ENCODE data around the gene PRDM16.

PRDM16 gene

DNA sequence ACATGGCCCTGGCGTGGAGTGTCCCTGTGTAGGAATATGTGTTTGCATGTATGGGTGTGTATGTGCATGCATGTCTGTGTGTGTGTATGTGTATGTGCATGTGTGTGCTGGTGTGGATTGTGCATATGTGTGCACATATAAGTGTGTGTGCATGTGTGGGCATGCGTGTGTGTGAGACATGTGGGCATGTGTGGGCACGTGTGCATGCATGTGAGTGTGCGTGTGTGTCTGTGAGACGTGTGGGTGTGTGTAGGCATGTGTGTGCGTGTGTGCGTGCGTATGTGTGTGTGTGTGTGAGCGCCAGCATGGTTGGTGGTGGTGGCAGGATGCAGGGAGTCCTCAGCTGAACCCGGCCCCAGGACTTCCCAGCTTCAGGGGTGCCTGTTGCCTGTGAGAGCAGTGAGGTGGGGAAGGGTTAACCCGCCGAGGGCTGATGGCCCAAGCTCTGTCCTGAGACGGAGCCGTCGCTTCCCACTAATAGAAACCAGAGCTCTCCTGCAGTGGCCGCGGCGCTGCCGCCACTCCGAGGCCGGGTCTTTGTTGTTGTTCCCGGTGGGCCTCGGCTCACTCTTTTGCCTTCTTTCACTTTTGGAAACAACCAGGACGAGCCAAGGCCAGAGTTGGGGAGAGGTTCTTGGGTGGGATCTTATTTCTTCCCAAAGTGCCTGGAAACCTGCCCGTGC lies 241.9 kb downstream of the PRDM16 start:
- no peak for DNase-seq

DNA sequence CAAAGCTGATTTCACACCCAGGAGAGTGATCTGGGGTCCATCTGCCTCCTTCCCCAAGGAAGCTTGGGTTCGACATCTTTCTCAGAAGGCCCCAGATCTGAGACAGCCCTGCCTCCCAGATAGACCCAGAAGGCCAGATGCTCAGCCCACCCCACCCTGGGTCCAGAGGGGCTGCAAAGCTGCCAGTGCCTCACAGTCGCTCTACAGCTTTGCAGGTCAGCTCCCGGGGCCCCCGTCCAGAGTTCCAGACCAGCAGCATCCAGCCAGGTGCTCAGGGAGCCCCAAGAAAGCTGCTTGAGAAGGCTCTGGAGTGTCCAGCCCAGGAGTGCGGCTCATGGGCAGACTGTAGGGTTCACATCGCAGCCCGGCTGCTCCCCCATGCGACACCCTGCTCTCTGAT lies 242.7 kb downstream of the PRDM16 start:
- DNase-seq, result no peak

DNA sequence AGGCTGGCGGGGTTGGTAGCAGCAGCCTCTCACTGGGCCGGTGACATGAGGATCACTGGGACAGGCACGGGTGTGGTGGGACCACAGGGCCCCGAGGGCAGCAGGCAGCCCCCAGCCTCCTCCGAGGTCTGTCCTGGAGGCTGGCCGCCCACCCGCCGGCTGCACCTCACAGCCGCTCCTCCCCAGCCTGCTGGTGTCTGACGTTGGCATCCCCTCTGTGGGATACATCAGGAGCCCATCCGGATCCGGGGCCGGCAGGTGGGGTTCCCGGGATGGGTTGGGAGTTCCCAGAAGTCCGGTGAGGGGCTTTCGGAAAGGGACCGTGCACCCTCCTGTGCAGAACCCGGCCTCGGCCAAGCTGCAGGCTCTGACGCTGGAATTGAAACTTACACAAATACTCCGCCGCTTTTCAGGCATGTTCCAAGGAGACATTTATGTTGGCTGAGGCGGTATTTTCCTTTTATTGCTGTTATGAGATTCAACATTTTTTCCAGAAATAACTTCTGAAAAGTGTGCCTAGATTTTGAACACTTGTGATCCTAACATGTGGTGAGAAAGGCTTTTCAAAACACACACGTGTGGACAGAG lies 243.4 kb downstream of the PRDM16 start:
- no peak for DNase-seq

DNA sequence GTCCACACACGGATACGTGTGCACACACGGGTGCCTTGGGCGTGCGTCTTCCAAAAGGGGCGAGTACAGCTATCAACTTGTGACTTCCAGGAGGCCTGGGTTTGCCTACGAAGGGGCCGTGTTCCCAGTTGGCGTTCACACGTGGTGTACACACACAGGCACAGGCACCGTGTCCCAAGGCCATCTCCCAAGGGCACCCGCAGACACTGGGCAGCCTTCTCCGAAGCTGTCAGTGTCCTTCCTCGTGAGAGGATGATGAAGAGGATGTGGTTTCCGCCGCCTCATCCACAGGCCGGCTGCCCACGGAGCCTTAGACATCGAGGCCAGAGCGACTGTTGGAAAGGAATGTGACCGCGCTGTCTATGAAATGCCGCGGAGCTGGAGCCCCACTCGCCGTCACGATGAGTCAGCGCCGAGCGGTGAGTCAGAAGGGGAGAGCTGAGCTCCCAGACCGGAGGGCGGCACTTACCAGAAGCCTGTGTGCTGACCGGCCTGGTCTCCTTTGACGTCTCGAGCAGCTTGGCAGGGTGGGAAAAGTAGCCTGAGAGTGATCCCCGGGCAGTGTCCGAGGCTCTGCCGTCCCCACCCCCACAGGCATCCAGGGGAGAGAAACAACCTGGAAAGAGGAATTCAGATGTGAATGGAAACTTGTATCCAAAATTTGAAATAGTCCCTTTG lies 244.0 kb downstream of the PRDM16 start:
- peak in 10 of 14 donors; percentile 29 to 92 (median 46) for DNase-seq

DNA sequence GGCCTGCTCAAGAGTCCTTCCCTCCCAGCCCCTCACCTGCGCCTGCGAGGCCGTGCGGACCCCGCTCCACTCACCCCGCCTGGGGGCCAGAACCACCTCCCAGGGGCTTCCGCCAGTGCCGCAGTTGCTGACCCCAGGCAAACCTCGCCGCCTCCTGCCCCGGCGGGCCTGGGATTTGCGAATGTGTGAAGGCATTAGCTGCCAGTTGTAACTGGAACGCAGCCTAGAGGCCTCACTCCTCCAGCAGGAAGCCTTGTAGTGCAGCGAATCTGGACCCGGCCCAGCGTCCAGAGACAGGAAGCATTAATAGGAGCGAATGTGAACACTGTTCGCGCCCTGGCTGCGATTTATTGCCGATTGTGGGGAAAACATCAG lies 244.6 kb downstream of the PRDM16 start:
- DNase-seq, result peak in 11 of 14 donors; percentile 8 to 79 (median 36)

DNA sequence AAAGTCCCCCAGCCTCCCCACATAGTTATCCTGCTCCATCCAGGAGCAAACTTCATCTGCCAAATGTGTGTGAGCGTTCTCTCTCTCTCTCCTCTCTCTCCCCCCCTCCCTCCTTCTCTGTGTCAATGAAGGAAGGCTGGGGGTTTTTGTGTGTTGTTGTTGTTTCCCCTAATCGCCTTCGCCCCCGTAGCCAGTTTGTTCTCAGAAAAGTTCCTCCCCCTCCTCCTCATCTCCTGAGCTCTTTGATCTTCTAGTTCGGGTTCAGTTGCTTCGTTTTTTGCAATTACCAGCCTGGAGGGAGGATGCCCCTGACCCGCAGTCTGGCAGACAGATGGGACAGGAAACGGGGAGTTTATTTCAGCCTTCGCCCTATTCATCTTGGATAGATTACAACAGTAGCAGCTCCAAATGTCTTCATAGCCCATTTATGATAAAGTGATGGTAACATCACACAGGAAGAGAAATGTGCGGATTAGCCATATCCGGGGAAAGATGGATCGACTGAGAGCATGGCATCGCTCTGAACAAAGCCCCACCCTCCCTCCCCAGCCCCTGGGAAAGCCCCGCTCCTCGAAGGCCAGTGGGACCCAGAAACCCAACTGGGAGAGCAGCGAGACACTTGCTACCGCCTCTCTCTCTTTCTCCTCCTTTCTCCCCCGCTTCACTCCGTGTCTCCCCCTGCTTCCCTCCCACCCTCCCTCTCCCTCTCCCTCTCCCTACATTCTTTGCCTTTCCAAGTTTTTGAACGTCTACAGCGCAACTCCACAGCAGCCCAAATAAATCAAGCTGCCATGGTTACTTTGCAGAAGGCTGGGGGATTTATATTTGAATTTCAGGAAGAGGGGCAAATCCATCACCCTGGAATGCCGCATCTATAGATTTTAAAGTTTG lies 245.7 kb downstream of the PRDM16 start:
- no peak for DNase-seq

DNA sequence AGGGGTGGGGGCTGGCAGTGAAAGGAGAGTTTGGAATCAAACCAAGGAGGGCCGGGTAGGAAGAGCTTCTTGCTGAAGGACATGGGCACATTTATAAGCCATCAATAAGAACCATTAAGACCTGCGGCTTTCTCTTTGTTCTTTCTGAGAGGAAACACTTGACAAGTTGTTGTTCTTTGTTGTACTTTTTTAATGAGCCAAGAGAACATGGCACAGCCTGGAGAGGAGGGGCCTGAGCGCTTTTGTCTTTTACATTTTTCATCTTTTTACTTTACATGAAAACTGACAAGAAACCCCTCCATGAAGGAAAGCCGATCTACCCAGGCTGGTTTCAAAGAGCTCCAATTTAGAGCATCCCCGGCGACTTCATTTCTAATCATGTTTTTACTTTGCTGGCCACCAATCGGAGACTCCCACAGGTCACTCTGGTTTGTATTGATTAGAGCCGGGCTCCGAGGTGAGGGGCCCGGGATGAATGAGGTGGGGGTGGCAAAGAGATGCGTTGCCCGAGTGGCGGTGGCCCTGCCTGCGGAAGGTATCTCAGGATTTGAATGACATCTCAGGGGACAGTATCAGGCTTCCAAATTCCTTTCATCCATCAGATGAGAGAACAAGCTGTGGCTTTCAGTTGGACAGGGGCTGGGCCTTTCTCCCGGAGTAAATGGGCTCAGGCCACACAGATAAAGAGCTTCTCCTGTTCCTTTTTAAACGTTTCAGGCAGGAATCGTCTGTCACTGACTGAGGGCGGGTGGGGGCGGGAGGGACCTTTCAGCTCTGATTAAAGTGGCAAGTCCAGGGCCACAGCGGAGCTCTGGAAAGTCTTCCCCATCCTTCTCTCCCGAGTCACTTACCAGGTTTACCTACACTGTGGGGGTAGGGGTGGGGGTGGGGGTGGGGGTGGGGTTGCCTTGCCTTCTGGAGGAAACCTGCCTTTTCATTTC lies 246.7 kb downstream of the PRDM16 start:
- no peak for DNase-seq

DNA sequence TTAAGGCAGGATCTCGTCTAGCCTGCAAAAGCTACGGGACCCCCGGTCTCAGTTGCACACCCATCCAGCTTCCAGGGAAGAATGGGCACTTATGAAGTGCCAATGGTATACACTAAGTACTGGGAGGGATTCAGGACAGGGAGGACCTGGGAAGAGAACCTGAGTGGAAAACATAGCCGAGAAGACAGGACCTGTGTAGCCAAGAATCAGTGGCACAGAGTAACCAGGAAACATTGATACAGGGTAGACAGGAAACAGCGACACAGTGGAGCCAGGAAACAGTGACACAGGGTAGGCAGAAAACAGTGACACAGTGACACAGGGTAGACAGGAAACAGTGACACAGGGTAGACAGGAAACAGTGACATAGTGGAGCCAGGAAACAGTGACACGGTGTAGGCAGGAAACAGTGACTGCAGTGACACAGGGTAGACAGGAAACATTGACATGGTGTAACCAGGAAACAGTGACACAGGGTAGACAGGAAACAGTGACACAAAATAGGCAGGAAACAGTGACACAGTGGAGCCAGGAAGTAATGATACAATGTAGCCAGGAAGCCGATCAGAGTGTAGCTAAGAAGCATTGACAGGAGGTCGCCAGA lies 247.4 kb downstream of the PRDM16 start:
- DNase-seq, result no peak

DNA sequence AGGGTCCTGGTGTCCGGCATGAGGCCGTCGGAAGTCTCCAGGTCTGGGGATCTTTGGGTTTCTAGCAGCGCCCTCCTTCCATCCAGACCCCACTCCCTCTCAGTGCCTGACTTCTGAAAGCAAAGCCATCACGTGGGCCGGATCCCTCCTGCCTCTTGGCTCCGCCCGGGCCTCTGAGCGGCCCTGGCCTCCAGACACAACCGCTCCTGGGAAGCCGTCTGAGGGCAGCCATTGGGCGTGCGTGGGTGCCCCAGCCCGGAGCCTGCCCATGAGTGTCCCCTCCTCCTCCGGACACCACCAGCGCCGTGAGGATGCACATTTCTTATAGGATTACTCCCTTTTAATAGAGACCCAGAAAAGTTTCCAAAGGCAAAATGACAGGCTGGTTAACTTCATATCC lies 248.5 kb downstream of the PRDM16 start:
- no peak for DNase-seq

DNA sequence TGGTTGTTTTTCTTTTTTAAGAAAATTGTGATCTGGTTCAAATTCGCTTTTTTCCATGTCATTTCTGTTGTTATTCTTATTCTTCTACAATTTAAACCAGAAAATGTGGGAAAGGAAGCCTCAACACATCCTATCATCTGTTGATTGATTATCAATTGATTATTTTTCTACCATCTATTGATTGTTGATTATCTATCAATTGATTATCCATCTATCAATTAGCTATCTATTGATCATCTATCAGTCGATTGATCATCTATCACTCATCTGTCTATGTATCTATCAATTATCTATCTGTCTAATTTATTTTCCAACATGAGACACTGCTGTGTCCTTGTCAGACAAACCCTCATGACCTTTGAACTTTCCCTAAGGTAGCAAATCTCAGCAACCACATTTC lies 249.3 kb downstream of the PRDM16 start:
- DNase-seq, result no peak

DNA sequence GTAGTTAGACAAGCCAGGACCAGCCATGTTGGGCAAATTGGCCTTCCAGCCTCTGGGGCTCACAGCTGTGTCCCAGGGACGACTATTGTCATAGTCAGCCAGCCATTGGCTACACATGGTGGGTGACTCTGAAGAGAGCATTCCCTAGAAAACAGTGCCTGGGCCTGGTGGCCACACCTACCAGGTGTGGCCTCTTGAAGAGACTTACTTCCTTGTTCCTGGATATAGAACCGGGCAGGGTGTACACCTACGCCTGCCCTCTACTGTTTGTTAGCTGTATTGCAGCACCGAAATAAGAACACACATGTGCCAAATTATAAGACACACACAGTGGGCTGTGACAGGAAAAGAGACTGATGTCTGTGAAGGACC lies 250.9 kb downstream of the PRDM16 start:
- DNase-seq, result no peak

DNA sequence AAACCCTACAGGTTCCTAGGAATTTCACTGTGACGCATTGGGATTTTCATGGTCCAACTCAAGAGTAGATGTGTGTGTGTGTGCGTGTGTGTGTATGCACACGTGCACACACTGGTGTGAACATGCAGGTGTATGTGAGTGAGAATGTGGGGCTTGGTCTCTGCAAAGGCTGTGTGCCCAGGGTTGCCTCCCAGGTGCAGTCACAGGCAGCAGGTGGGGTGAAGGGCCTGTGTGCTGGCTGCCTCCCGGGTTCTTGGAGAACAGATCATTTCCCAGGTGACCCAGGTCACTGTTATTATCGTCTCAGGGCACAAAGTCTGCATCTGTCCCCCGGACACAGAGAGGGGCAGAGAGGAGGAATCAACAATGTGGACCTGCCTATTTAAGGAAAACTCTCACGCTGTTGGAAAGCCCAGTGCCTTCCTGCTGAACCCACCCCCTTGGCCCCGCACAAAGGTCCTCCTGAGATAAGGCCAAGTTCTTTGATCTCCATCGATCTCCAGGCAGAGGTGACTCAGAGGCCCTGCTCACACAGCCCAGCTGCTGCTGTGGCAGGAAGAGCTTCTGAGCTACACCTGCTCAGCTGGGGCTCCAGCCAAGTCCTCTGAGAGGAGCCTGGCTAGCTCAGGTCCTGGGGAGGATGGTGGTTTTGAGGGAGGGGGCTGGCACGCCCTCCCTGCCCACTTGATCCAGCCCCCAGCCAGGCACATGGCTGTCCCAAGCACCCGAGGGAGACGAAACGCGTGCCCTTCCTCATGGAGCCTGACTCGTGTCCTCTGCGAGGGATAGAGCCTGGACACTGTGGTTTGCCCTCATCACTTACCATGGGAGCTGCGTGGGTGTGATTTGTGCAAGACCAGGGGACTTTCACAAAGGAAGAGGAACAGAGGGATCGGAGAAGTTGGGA lies 251.5 kb downstream of the PRDM16 start:
- no peak for DNase-seq

DNA sequence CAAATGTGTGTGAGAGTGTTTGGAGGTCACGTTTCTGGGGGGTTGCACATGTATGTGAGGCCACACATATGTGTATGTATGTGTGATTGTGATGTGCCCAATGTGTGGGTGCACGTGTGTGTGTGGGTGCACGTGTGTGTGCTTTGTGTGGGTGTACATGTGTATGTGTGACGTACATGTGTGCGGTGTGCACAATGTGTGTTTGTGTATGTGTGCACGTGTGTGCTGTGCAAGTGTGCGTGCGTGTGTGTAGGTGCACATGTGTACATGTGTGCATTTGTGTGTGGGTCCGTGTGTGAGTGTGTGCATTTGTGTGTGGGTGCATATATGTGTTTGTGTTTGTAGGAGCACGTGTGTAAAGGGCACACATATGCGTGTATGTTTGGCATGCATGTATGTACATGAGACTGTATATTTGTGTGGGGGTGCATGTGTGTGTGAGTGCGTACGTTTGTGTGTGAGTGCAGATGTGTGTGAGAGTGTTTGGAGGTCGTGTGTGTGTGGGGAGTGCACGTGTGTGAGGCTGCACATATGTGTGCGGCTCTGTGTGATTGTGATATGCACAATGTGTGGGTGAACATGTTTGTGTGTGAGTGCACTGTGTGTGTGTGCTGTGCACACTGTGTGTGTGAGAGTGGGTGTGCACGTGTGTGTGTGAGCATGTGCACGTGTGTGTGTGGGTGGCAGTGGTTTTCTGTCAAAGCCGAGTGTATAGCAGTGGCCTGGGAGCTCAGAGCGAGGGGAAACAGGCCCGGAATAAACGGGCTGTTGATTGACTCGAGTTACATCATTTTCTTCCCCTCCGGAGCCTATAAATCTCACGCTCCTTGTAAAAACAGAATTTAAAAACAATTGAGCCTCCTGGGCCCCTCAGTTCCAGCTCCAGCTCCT lies 252.8 kb downstream of the PRDM16 start:
- DNase-seq, result no peak

DNA sequence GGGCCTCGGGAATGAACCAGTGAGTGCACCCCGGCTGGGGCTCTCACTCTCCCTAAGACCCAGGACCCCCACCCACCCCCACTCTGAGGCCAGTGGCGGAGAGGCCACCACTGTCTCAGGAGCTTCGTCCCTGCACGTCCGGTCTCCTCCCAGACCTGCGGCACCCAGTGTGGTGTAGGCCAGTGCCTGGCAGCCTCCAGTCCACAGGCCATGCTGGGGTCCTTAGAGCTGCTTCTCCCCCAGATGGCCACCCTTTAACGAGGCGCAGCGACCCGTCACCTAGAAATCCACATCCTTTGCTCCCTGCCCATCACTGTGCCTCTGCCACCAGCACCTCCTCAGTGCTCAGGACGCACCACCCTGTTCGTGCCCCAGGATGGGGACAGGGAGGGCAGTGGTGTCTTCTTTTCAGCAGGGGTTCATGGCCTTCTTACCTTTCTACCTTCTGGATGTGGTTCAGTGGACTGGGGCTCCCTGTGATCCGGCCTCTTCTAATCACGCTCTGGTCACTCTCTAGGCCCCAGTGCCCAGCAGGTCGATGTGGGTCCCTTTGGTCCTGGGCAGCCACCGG lies 253.5 kb downstream of the PRDM16 start:
- no peak for DNase-seq

DNA sequence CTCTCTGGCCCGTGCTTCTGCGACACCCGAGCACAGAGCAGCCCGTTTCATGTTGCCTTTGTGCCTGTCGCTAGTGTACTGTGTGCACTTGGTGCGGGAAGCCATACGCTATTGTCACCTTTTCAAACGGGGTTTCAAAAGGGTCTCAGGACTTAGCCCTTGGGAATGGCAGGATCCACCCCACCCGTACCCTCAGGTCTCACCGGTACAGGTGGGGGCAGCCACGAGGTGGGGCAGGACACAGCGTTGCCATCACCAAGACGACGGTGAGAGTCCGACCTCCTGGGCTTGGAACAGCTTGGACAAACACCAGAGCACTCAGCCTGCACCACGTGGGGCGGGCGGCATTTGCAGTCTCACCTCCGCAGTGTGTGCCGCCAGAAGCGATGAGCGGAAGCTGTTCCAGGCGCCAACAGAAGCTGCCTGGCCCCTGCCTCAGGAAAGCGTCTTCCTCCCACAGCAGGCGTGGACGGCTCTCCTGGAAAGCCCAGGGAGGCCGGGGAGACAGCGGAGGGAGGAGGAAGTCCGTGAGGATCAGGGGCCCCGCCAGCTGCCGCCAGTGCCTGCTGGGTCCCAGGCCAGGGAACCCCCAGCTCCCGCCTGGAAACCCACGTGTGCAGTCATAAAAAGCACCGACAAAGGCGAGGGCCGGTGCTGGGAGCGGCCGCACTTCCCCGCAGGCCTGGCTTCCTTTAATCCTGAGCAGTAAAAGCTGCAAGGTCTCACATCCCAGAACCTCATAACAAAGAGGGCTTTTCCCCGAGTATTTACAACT lies 254.2 kb downstream of the PRDM16 start:
- DNase-seq, result peak in 1 of 14 donors; percentile 40

DNA sequence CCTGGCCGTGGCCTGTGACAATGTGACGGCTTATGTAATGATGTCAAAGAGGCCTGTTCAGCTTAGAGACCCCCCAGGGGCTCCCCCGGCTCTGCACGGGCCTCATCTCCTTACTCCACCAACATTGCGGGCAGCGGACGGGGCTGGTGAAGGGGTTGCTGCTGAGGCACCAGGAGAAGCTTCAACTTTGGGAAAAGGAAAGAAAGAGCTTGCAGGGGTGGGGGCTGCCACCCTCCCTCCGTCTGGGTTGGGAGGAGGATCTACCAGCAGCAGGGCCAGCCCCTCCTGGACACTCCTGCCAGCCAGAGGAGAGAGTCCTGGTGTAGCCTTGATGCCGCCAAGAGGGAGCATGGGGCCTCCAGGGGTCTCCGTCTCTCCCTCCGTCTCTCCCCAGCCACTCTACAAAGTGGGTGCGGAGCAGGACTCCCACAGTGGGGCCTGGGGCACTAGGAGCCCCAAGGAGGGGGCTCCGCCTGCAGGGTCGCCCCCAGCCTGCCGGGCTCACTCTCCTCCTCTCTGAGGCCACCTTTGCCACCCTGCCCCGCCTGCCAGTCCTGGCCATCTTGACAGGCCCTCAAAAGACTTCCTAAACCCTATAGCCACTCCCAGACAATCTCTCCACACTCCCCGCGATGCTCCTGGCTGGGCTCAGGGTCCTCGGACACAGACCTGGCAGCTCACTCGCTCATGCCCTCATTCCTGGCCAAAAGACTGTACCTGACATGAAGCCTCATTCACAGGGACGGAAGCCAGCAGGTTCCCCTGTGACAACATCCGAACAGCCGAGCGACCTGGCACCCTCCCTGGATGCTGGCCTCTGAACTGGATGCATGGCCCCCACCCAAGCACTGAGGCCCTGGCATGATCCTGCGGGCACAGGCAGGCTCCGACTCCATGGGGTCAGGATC lies 255.0 kb downstream of the PRDM16 start:
- no peak for DNase-seq

Measured in C1 segment of cervical spinal cord (tissue), 14 donors.